GM18526 (cell line): ENCODE results near the gene PRPS1L1.

Experiments
- POLR2A ChIP-seq: IDR thresholded peaks from 3 replicates; pipeline ENCODE4 v1.6.1; 2011; ENCODE audit not compliant: insufficient read length; ENCODE audit errors: extremely low read depth

PRPS1L1 gene

DNA sequence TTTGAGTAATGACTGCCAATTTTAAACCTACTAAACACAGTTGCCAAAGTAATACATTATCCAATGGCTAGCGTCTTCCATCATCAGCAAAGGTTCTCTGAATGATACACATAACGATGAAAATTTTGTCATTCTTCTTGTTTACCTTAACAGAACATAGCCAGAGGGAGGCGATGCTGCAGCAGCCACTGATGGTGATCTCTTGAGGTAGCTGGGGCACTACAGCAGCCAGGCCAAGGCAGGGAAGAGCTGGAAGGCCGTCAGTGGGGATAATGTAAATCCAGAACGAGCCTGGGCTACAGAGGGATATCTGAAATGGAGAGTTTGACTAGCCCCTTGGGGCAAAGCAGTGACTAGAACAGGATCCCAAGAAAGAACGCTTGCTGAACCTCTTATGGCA, 38.8 kb downstream of the PRPS1L1 start:
- no peak for TF ChIP-seq POLR2A

DNA sequence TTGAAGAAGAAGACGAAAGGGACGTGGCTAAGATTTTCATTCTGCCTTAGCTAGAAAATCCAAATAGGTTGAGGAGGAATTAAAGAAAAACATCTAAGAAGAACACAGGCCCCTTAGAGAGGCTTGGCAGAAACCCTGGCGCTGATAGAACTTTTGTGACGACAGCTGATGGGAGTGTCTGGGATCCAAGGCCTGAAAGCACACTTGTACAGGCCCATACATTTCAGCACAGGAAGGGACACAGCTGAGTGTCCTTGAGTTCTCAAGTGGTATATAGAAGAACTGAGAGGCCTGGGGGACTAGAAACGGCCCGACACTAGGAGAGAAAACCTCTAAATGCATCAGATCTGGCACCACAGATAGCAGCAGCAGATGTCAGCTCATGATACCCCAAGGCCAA, 39.5 kb downstream of the PRPS1L1 start:
- TF ChIP-seq POLR2A, result no peak

DNA sequence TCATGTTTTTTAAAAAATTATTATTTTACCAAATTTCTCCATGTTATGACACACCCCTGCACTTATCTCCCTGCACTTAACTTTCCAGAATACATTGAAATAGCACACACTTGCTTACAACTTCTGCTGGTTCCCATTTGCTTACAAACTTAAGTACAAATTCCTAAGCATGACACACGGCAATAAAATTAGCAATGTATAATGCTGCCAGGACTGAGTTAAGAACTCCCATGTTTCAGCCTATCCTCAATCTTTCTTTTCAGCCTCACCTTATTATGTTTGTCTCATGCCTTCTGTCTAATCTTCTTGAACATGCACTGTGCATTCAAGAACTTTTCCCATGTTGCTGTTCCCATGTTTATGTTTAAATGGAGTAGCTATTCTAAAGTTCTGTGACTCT, 40.8 kb downstream of the PRPS1L1 start:
- no peak for TF ChIP-seq POLR2A

DNA sequence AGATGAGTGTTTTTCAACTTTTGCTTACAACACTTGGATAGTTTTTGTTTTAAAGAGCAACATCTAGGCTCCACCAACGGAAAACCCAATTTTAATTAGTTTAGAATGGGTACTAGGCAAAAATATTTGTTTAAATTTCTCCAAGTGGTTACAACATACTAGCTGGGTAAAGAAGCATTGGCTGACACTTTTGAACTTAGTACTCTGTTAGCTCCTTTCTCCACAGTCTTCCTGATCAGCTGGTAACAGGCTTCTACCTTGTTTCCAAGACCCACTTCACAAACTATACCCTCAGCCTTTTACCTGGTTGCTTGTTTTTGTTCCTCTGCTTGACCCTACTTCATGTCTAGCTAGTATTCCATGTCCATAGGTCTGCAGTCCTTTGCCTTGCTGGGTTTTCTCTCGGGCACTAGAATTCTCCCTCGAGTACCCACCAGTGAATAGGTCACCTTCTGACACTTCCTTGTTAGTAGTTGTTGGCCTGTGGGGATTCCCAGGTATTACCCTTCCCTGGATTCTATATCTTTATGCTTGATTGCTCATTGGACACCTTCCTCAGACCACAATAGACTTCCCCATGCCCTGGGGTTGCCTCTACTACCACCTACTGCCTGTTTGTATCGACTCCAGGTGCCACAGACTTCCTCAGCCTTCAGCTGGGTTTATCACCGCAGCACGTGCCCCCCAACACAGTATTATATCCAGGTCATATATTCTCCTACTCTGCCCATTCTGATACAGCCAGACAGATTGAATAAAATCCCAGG, 42.0 kb downstream of the PRPS1L1 start:
- TF ChIP-seq POLR2A, result no peak

DNA sequence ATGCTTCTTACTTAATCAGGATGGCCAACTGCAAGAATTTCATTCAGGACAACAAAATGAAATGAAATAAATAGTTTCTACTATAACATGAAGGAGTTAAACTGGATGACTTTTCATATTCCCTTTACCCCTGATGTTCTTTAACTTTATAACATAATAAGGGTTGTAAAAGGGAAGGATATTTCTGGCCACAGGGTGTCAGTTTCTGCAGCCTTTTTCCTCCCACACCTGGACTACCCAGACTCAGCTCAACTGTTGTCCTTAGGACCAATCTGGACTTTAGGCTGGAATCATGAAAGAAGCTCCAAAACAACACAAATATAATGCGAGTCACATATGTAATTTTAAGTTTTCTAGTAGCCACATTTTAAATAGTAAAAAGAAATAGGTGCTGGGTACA, 43.4 kb downstream of the PRPS1L1 start:
- no peak for TF ChIP-seq POLR2A

DNA sequence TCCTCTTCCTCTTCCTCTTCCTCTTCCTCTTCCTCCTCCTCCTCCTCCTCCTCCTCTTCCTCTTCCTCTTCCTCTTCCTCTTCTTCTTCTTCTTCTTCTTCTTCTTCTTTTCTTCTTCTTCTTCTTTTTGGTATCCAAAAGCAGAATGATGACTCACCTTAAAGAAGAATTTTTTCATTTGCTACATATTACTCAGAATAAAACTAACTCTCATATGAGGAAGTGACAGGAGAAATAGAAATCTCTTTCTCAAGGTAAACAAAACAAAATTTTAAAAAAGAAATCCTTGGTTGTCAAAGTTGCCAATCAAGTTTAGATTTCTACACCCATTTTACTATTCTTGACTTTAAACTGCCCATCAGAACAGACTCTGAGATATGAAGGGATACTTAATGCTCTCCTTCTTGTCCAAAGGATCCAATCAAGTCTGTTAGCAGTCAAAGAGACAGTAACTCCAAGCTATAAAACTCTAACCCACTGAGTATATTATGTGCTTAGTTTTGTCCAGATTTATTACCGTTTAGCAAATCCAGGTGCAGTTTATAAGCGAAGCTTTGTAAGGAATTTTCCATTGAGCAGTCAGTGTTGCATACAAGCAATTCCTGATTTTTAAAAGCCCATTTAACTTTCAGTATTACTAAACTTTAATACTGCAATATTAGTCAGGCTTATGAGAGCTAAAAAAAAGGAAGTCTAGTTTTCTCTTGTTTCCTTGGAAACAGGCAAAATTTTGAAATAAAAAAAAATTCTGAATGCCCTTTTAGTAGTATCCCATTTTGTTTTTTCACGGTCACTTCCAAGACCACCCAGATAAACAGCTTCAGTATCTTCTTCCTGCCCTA, 44.2 kb downstream of the PRPS1L1 start:
- TF ChIP-seq POLR2A, result no peak

DNA sequence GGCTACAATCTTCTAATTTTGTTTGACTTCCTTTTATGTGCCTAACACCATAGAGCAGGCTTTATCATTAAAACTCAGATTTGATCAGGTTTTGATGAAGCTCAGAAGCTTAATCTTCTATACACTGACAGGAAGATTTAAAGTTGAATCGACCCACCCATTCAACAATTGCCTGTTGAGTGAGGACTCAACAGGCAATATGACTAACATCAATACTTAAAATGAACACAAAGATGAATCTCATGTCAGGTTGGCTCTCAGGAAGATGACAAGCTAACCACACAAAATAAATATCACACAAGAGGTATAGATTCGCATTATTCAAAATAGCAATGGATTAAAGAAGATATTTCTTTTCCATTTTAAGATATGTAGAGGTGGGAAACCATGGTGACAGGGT, 50.7 kb downstream of the PRPS1L1 start:
- TF ChIP-seq POLR2A, result no peak
